Esophagus squamous epithelium (tissue), 5 donors: ENCODE results near the gene TP53AIP1. TPM values are rescaled to one million over a fixed set of nuclear protein-coding genes. Genes with fewer than 3 reads are reported as not detected.

Experiments
- DNase-seq: peaks from one replicate; lab custom pipeline; 2025; lab: John Stamatoyannopoulos, UW
- H3K27ac ChIP-seq, 4 donors: fragments of 200-600 bp; sonication (generic); one replicate each; pipeline ENCODE4 v1.5.1; 2016 to 2019; ENCODE audit warnings: mild to moderate bottlenecking in 1 of 4
- H3K27me3 ChIP-seq, 4 donors: fragments of 200-600 bp; sonication (generic); 1 replicate in 3 of 4; 2 replicates in 1 of 4; pipeline versions ENCODE4 v1.5.1 to v1.6.0; 2017 to 2021; ENCODE audit warnings: antibody characterized with exemption in 1 of 4
- H3K36me3 ChIP-seq, 3 donors: fragments of 200-600 bp; sonication (generic); one replicate each; pipeline ENCODE4 v1.5.1; 2016 to 2019
- H3K4me1 ChIP-seq, 3 donors: fragments of 200-600 bp; sonication (generic); one replicate each; pipeline ENCODE4 v1.5.1; 2017 to 2019
- H3K4me3 ChIP-seq, 4 donors: fragments of 200-600 bp; sonication (generic); 1 replicate in 3 of 4; 2 replicates in 1 of 4; pipeline ENCODE4 v1.5.1; 2016 to 2019; ENCODE audit warnings: mild to moderate bottlenecking in 2 of 4, moderate library complexity in 1 of 4
- H3K9me3 ChIP-seq, 3 donors: fragments of 200-600 bp; sonication (generic); one replicate each; pipeline ENCODE4 v1.5.1; 2016 to 2019
- POLR2A ChIP-seq, 4 donors: fragments of 450-650 bp; IDR thresholded peaks; one replicate each; pipeline ENCODE4 v1.6.1; 2017; ENCODE audit warnings: antibody characterized with exemption in 4 of 4, mild to moderate bottlenecking in 4 of 4, moderate library complexity in 3 of 4
- WGBS, 2 donors: methylation state at CpG; one replicate each; pipeline ENCODE4 v1.1.5; 2018; 5-methylcytosine and 5-hydroxymethylcytosine counted together
- intact Hi-C: fragments of 100-400 bp; cut with DNase I; formaldehyde crosslinking; loops from one replicate; pipeline ENCODE4 v1.15.0; 2022
- total RNA-seq, 4 donors: library from RNA; depleted of rRNA; stranded (reverse); fragments of >200 nt; gene quantifications; one replicate each; pipeline ENCODE4 v1.1.0, GENCODE V29; 2016
- TF ChIP-seq, protein P1 (sequence below), 6 experiments: fragments of 450-650 bp in 4 of 6; fragments of 200-600 bp in 2 of 6; sonication (generic) in 2 of 6; IDR thresholded peaks; one replicate each; pipeline ENCODE4 v1.5.1; 2016 to 2019; ENCODE audit warnings: antibody characterized with exemption in 6 of 6, mild to moderate bottlenecking in 4 of 6, moderate library complexity in 4 of 6
- donor health status: DM: yes; HTN: yes; CAD: no.

Gene TP53AIP1
- total RNA-seq, 4 donors from 2014 or later = 11.0 to 16.7 (median 13.9) TPM

DNA sequence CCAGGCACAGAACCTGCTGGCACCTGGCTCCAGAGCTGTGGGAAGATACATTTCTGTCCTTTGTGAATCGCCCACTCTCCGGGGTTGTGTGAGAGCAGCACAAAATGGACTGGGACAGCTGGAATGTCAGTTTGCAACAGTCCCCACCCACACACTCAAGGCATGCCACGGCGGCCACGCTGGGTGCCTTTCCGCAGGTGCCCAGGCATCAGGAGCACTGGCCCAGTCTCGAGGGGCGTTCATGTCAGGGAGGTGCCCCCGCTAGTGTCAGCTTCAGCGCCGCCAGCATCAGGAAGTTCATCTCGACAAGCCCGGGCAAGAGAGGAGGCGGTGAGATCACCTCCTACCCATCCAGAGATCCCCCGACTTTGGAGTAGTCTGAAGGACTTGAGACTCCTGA, 2.1 kb downstream of the TP53AIP1 start:
- Histone ChIP-seq H3K9me3 (no peaks in the 10 kb centered on the region), H3K4me1 (peaks cover 5 to 72% (median 15%) of the 10 kb centered on the region in 3 donors), H3K36me3 (peaks cover 0 to 3% (median 0%) of the 10 kb centered on the region in 3 donors), H3K27me3 (peaks cover 0 to 3% (median 0%) of the 10 kb centered on the region in 4 donors), H3K4me3 (peak overlapping the region; percentile 20 to 60 (median 42)), H3K27ac (peak overlapping the region; percentile 78 to 92 (median 86))
- no peak for DNase-seq
- intact Hi-C loops = no loop called here
- WGBS, 2 donors = 24% methylated on average over 11 of the region's 15 CpGs; no CpG with 5 or more reads in 1 of the 2 donors
- TF ChIP-seq POLR2A (IDR thresholded peaks at IDR 0.05) = no peak
- TF ChIP-seq, protein P1, sequence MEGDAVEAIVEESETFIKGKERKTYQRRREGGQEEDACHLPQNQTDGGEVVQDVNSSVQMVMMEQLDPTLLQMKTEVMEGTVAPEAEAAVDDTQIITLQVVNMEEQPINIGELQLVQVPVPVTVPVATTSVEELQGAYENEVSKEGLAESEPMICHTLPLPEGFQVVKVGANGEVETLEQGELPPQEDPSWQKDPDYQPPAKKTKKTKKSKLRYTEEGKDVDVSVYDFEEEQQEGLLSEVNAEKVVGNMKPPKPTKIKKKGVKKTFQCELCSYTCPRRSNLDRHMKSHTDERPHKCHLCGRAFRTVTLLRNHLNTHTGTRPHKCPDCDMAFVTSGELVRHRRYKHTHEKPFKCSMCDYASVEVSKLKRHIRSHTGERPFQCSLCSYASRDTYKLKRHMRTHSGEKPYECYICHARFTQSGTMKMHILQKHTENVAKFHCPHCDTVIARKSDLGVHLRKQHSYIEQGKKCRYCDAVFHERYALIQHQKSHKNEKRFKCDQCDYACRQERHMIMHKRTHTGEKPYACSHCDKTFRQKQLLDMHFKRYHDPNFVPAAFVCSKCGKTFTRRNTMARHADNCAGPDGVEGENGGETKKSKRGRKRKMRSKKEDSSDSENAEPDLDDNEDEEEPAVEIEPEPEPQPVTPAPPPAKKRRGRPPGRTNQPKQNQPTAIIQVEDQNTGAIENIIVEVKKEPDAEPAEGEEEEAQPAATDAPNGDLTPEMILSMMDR (IDR thresholded peaks at IDR 0.05) = no peak

DNA sequence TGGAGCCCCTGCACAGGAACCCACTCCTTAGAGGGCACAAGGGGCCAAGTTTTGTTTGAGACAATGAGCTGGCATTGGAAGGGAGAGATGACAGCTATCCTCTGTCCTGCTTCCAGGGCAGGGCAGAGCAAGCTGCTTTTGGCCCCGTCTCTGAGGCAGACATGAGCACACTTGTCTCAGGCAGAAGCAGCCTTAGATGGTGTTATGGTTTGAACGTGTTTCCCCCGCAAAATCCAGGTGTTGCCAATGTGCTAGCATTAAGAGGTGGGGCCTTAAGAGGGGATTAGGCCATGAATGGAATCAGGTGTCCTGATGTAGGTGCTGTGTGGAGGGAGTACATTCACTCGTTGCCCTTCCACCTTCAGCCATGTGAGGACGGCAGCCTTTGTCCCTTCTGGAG, 2.5 kb downstream of the TP53AIP1 start:
- H3K4me3 ChIP-seq = peak overlapping the region in 3 of 4 donors; percentile 41 to 60 (median 42)
- DNase-seq = no peak

DNA sequence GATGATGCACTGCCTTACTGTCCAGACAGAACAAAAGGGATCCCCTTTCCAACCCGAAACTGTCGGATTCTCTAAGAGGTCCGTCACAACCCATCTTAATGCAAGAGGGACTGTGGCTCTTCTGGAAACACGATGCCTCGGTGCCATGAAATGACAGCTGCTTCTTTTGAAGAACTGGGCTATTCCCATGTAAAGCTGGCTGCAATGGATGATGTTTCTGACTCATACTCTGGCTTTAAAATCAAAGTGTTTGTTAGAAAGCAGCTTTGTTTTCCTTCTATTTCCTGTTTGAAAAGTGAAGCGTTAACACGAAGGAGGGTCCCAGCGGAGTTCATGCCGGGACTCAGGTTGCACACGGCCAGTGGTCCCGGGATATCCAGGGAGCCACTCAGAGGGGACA, 3.1 kb downstream of the TP53AIP1 start:
- peaks cover 0 to 3% (median 0%) of the 10 kb centered on the region in 3 donors for H3K36me3 ChIP-seq
- no peaks in the 10 kb centered on the region for H3K9me3 ChIP-seq
- peaks cover 5 to 72% (median 15%) of the 10 kb centered on the region in 3 donors for H3K4me1 ChIP-seq
- TF ChIP-seq POLR2A (IDR thresholded peaks at IDR 0.05) = no peak
- TF ChIP-seq, protein P1 (IDR thresholded peaks at IDR 0.05) = no peak
- H3K27ac ChIP-seq = peak overlapping the region; percentile 76 to 92 (median 82)
- H3K27me3 ChIP-seq = peaks cover 0 to 3% (median 0%) of the 10 kb centered on the region in 4 donors
- H3K4me3 ChIP-seq = peak overlapping the region in 2 of 4 donors; percentile 9 to 26
- WGBS, 2 donors = 41% methylated on average over 7 to 9 of the region's 11 CpGs
- intact Hi-C loops = no loop called here
- no peak for DNase-seq

More for the DNA sequence above, 2.5 kb downstream of the TP53AIP1 start:
- no peaks in the 10 kb centered on the region for H3K9me3 ChIP-seq
- intact Hi-C loops = no loop called here
- WGBS, 2 donors = 29 to 42% methylated on average over 3 to 5 of the region's 5 CpGs
- no peak for TF ChIP-seq POLR2A (IDR thresholded peaks at IDR 0.05)
- TF ChIP-seq, protein P1 (IDR thresholded peaks at IDR 0.05) = no peak
- H3K27me3 ChIP-seq = peaks cover 0 to 3% (median 0%) of the 10 kb centered on the region in 4 donors
- peaks cover 5 to 72% (median 15%) of the 10 kb centered on the region in 3 donors for H3K4me1 ChIP-seq
- peaks cover 0 to 3% (median 0%) of the 10 kb centered on the region in 3 donors for H3K36me3 ChIP-seq
- H3K27ac ChIP-seq = peak overlapping the region; percentile 78 to 92 (median 86)

DNA sequence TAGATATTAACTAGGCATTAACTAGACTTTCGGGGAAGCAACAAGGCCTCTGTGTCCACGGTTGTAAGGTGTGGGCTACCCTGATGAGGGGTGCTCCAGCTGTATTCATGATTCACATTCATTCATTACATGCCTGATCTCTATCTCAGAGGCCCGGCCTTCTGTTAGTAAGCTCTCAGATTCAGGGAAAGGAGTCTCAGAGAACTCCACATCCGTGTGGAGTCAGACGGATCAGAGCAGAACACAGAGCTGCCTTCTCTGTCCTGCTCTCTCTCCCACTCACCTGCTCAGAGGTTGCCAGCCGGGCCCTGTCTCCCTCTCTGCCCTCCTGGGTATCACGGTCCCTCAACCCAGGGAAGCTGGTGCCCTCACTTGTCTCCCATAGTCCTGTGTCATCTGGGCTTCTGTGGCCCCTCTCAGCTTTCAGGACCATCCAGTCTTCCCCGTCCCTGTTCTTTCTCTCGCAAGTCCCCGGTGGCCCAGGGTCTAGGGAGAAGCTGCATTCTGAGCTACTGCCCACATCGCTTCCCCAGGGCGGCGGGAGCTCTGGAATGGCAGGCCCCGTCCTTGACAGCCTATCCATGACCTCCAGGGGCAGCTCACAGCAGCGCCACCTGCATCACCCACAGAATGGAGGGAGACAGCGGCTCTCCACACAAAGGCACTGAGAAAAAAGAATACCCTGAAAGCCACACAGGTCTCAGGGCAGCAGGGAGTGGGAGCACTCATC, 4.3 kb downstream of the TP53AIP1 start:
- H3K4me3 ChIP-seq = no peak overlapping the region
- H3K9me3 ChIP-seq = no peaks in the 10 kb centered on the region
- H3K27ac ChIP-seq = no peak overlapping the region
- H3K36me3 ChIP-seq = peaks cover 0 to 3% (median 0%) of the 10 kb centered on the region in 3 donors
- intact Hi-C loops = no loop called here
- DNase-seq = no peak
- 83 to 86% methylated on average over 7 to 8 of the region's 16 CpGs for WGBS, 2 donors
- no peak for TF ChIP-seq POLR2A (IDR thresholded peaks at IDR 0.05)
- TF ChIP-seq, protein P1 (IDR thresholded peaks at IDR 0.05) = no peak
- peaks cover 0 to 3% (median 0%) of the 10 kb centered on the region in 4 donors for H3K27me3 ChIP-seq
- peaks cover 5 to 67% (median 15%) of the 10 kb centered on the region in 3 donors for H3K4me1 ChIP-seq

DNA sequence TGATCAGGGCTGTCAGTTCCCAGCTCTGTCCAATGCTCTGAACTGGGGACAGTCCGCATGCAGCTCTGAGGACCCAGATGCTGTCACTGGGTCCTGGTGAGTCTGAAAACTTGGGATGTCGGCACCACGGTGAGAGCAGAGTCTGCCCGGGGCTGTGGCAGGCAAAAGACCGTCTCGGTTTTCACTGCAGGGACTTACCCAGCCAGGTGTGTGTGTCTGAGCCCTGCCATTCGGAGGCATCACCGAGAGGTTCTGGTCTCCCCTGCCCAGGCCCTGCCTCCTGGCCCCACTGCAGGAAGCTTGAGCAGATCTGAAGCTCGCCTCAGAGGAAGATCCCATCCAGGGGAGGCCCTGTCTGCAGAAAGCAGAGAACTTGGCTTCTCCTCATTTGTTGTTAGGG, 5.2 kb downstream of the TP53AIP1 start:
- DNase-seq = no peak
- Histone ChIP-seq H3K27me3 (peaks cover 0 to 3% (median 0%) of the 10 kb centered on the region in 4 donors), H3K36me3 (peaks cover 0 to 3% (median 0%) of the 10 kb centered on the region in 3 donors), H3K9me3 (no peaks in the 10 kb centered on the region), H3K27ac (no peak overlapping the region), H3K4me1 (peaks cover 5 to 58% (median 11%) of the 10 kb centered on the region in 3 donors), H3K4me3 (no peak overlapping the region)
- TF ChIP-seq, protein P1 (IDR thresholded peaks at IDR 0.05) = no peak
- TF ChIP-seq POLR2A (IDR thresholded peaks at IDR 0.05) = no peak
- intact Hi-C loops = no loop called here
- WGBS, 2 donors = 27 to 89% methylated on average over 1 to 2 of the region's 9 CpGs
